Stimulated activated naive CD8-positive, alpha-beta T cell treated with anti-CD3 and anti-CD28 coated beads, Interleukin-15, Interleukin-2, amounts not matched to agents 100 ng/mL and 50 ng/mL, for 24 hours (primary cell): ENCODE data around the gene IGFL3.

Source experiments
- H3K27ac Mint-ChIP-seq: one replicate; pipeline ENCODE4 v1.8.0; 2021; ENCODE audit warnings: mild to moderate bottlenecking, mixed read lengths
- H3K27me3 Mint-ChIP-seq: one replicate; pipeline ENCODE4 v1.8.0; 2021; ENCODE audit warnings: mixed read lengths
- H3K36me3 Mint-ChIP-seq: one replicate; pipeline ENCODE4 v1.8.0; 2021; ENCODE audit warnings: low read depth, mixed read lengths
- H3K4me1 Mint-ChIP-seq: one replicate; pipeline ENCODE4 v1.8.0; 2021; ENCODE audit warnings: low read depth, mixed read lengths
- H3K4me3 Mint-ChIP-seq: one replicate; pipeline ENCODE4 v1.8.0; 2021; ENCODE audit warnings: mild to moderate bottlenecking, mixed read lengths
- H3K9me3 Mint-ChIP-seq: one replicate; pipeline ENCODE4 v1.8.0; 2021; ENCODE audit warnings: mixed read lengths

IGFL3 gene

GRCh38 chr19:46076031-46076880 lies 48.2 kb downstream of the IGFL3 start:
- Mint-ChIP-seq H3K27me3 (peaks cover 87% of the 10 kb centered on the region), H3K27ac (no peak overlapping the region), H3K4me3 (no peak overlapping the region), H3K4me1 (peaks cover 8% of the 10 kb centered on the region), H3K36me3 (no peaks in the 10 kb centered on the region), H3K9me3 (peaks cover 4% of the 10 kb centered on the region)

GRCh38 chr19:46073268-46073922 lies 51.1 kb downstream of the IGFL3 start:
- Mint-ChIP-seq H3K4me1 (peaks cover 8% of the 10 kb centered on the region), H3K9me3 (no peaks in the 10 kb centered on the region), H3K4me3 (no peak overlapping the region), H3K27ac (no peak overlapping the region), H3K27me3 (peaks cover 90% of the 10 kb centered on the region), H3K36me3 (no peaks in the 10 kb centered on the region)
